GM10847 (cell line): ENCODE measurements around the gene AFAP1L1.

Source experiments
- POLR2A ChIP-seq: IDR thresholded peaks from 2 replicates; pipeline ENCODE4 v1.6.1; 2011; ENCODE audit not compliant: insufficient read length; ENCODE audit errors: extremely low read depth

The AFAP1L1 gene

DNA sequence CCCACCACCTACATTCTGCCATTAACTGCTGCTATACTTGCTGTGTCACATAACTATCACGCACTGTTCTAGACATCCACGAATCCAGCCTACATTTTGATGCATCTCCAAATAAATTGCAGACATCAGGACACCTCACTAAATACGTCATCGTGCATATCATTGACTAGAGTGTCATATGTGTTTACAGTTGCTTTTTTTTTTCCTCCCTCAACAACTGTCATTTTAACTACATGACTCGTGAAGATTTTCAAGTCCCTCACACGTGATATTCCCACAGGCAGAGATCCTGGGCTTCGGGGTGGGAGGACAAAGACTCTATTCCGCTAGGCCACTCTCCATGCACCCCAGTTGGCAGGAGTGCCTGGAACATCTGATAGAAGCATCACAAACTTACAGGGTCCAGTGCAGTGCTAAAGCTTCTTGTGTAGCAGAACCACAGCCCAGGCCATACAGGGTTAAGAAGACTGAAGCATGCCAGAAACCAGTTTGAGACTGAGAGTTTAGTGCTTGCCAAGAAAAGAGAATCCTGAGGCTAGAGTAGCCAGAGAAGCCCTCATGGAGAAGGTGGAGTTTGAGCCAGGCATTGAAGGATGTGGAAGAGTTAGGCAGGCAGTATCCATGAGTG is 87.3 kb downstream of the AFAP1L1 start:
- no peak for TF ChIP-seq POLR2A

DNA sequence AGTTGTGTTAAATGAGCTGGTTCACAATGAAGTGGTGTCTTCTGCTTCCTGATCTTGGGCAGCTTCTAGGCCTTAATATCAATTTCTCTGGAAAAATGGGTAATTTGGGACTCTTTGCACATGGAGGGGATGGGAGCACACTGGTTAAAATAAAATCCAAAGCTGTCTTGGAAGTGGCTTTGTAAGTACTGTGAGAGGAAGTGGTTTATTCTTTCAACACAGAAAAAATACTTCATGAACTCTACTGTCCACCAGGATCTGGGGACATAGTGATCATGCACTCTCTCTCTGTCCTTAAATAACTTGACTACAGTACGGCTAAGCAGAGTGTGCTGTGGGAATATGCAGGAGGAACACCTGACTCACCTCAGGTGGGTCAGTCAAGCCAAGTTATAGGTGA is 88.6 kb downstream of the AFAP1L1 start:
- no peak for TF ChIP-seq POLR2A

DNA sequence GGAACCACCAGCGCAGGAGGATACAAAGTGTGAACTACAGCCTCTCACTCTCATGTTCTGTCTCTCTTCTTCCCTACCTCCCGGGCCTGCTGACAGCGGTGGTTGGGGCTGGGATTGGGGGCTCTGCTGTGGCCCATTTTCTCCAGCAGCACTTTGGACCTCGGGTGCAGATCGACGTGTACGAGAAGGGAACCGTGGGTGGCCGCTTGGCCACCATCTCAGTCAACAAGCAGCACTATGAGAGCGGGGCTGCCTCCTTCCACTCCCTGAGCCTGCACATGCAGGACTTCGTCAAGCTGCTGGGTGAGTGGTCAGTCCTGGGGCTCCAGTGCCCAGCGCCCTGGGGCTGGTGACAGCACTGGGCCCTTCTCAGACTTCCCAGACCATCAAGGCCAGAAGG is 90.9 kb downstream of the AFAP1L1 start:
- TF ChIP-seq POLR2A: no peak

DNA sequence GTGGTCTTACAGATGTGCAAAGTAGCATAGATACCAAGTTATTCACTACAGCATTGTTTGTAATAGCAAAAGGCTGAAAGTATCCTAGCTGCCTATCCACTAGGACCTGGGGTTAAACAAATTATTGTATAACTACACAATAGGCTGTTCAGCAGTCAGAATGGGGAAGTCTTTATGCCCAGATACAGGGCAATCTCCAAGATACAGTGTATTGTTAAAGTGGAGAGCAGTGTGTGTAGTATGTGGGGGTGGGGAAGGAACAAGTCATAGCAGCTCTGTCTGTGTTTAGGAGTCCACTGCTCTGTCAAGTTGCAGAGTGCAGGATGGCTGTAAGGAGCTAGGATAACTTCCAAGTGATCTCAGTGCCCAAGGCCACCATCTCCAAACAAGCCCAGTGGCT is 91.7 kb downstream of the AFAP1L1 start:
- TF ChIP-seq POLR2A: no peak

DNA sequence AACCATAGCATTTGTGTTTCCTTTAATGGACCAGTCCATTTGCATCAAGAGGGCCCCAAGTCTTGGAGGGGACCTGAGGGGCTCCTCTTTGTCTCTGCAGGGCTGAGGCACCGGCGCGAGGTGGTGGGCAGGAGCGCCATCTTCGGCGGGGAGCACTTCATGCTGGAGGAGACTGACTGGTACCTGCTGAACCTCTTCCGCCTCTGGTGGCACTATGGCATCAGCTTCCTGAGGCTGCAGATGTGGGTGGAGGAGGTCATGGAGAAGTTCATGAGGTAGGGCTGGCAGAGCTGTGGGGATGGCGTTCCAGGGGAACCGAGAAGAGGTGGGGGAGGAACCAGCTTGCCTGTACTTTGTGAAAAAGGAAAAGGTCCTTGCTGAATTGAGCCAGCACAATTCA is 92.3 kb downstream of the AFAP1L1 start:
- no peak for TF ChIP-seq POLR2A

DNA sequence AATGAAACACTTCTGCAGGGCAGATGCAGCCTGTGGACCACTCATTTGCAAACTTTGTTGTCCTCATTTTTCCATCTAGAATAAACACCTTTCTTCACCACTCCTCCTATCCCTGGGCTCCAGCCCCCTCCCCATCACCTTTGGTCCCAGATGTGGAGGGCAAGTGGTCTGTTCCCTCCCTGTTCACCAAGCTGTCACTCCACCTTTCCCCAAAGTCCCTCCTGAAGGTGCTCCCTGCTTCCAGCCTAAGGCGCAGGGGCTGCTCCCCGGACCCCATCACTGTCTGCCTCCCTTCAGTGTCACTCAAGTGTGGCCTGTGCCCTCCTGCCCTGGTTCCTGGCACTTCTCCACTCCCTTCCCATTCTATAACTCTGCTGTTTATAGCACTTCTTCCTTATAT is 93.1 kb downstream of the AFAP1L1 start:
- no peak for TF ChIP-seq POLR2A

DNA sequence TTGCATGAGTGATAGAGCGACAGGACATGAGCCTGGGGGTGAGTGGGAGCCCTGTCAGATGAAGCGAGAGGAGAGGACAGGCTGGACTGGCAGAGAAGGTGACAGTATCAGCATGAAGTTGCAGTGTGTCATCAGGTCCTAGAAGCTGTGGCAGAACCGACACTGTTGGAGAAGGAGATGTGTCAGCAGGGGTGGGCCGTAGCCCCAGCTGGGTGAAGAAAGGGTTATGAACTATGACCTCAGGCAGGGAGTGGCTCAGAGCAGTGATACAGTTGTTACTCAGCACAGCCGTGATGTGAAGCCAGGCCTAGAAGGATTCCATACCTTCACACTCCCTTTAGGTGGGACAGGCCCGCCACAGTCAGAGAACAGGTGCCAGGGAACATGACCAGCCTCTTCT is 93.8 kb downstream of the AFAP1L1 start:
- TF ChIP-seq POLR2A: no peak

DNA sequence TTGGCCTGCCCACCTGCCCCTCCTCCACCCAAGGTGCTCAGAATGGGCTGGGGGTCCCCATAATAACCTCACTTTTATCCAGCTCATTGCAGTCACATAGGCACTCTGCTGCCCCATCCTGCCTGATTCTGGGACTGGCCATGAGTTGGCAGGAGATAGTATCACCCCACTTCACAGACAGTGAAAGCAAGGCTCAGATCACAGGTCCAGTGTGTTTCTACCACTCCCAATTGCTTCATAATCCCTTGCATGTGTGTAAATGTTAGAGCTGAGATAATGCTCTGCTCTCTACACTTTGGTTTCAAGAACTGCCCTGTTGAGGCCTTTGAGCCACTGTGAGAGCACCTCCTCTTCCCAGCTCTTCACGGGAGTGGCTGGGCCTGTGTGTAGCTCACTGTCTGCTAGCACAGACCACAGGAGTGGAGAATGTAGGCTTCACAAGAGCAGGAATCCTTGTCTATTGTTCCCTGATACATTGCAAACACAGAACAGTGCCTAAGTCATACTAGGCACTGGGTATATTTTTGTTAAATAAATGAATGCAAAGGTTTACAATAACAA is 94.6 kb downstream of the AFAP1L1 start:
- no peak for TF ChIP-seq POLR2A

DNA sequence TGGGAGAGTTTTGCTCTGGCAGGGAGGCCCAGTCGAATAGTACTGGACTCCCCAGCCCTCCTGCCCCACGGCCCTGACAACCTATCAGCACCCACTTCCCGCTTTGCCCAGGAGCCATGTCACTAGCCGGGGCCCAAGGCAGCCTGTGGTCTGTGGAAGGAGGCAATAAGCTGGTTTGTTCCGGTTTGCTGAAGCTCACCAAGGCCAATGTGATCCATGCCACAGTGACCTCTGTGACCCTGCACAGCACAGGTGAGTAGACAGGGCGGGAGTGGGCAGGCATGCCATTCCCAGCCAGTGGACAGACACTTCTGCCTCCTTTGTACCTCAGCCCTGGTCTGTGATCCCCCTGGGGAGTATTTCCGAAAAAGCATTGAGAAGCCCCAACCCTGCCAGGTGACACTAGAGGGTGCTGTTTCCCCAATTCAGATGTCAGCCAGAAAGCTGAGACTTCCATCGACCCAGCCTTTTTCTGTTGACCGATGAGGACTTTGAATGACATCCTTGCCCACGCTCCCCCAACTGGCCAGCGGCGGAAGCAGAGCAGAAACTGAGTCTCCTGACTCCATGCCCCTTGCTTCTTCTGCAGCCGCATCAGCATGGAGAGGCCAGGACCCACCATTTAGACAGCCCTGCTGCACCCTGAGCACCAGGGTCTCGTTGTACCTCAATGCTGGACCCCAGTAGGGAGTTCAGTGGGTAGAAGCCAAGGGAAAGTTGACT is 95.8 kb downstream of the AFAP1L1 start:
- no peak for TF ChIP-seq POLR2A

DNA sequence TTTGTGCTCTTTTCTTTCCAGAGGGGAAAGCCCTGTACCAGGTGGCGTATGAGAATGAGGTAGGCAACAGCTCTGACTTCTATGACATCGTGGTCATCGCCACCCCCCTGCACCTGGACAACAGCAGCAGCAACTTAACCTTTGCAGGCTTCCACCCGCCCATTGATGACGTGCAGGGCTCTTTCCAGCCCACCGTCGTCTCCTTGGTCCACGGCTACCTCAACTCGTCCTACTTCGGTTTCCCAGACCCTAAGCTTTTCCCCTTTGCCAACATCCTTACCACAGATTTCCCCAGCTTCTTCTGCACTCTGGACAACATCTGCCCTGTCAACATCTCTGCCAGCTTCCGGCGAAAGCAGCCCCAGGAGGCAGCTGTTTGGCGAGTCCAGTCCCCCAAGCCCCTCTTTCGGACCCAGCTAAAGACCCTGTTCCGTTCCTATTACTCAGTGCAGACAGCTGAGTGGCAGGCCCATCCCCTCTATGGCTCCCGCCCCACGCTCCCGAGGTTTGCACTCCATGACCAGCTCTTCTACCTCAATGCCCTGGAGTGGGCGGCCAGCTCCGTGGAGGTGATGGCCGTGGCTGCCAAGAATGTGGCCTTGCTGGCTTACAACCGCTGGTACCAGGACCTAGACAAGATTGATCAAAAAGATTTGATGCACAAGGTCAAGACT is 96.5 kb downstream of the AFAP1L1 start:
- TF ChIP-seq POLR2A: no peak

DNA sequence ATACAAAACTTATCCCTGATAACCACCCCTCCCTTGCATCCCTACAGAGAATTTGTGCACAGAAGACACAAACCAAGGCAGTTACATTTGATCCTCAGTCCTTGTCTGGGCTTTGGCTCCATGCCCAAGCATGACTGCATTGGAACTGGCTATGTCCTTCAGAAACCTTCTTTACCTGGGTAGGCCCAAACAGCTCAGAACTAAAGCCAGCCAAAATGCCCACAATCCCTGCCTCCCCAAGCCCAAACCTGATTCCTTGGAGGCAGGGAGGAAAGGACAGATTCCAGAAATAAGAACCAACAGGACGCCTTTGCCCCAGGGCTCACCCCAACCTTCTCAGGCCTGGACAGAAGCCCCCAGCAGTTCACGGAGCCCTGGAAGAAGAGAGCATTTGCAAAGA is 99.2 kb downstream of the AFAP1L1 start:
- no peak for TF ChIP-seq POLR2A

DNA sequence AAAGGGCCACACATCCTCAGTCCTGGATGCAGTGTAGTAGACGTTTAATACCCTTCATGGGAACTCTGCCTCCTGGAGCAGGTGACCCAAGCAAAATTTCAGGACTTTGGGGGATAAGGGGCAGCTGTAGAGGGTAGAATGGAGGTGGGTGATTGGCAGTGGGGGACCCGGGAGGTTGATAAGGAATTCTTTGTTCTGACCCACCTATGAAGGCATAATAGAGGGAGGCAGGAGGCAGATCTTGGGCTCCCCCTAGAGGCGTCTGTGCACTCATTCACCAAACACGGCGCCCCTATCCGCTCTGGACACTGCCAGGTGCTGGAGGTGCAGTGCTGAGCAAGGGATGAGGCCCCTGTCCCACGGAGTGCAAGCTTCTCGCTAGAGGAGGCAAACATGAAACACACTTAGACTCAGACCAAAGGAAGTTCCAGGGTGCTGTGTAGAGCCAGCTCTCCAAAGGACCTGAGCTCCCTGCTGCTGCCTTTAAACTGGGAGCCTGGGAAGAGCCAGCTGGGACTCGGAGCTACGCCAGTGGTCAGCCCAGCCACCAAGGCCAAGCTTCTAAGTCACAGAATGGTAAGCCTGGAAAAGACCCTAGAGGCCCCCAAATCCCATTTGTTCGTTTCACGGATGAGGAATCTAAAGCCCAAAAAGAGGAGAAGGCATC is 99.8 kb downstream of the AFAP1L1 start:
- no peak for TF ChIP-seq POLR2A

DNA sequence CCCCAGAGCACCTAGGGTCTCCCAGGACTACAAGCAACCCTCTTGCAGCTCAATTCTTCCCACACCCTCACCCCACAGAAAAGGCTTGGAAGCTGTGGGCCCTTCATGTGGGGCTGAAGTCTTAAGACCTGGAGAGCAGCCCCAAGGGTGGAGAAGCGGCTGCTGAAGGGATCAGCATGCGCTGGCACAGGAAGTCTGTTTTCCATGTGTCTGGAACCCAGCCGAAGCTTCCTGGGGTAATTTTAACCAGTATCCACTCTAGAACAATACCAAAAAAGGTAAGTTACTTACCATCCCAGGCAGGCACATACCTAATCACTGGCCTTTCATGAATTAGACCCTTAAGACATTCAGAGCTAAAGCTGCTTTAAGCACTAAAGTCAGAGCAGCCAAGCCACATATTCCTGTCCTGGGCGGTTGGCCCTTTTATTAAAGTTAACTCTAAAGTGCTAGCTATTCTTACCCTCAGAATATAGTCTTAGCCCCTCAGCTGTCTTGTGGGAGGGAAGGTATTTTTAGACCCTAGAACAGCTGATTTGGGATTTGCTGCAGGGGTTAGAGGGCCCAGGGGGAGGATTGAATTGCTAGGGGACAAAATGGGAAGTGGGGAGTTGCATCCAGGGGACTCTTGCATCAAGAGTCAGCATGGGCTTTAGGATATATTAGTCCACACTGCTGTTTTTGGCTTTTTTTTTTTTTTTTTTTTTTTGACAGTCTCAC is 100.6 kb downstream of the AFAP1L1 start:
- TF ChIP-seq POLR2A: no peak

DNA sequence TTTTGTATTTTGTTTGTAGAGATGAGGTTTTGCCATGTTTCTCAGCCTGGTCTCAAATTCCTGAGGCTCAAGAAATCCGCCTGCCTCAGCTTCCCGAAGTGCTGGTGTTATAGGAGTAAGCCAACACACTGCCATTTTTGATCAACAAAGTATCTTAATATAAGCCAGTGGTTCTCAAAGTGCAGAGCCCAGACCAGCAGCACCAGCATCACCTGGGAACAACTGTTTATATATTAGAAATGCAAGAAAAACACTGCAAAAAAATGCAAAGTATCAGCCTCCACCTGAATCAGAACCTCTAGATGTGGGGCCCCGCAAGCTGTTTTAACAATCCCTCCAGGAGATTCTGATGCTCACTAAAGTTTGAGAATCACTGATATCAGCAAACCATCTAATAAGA is 101.3 kb downstream of the AFAP1L1 start:
- no peak for TF ChIP-seq POLR2A

DNA sequence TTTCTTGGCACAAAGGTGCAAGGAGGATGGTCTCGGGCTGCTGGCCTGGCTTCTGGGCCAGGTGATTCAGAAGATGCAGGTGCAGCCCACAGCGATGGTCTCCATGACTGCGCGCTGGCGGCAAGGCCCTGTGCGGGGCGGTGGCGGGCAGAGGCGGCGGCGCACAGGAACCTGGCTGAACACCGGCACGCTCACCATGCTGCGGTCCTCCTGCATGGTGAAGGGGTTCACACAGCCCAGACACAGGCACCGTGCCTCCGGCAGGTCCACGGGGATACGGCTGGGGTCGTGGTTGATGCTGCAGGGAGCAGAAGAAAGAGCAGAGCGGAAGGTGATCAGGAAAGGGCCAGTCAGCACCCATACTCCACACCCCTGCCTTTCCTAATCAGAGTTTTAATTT is 102.6 kb downstream of the AFAP1L1 start:
- no peak for TF ChIP-seq POLR2A
